B cell (primary cell): ENCODE measurements around the gene NT5DC3.

Experiments used
- CTCF ChIP-seq: fragments of 200-600 bp; IDR thresholded peaks from one replicate; pipeline ENCODE4 v1.8.0; 2022; ENCODE audit warnings: antibody characterized with exemption, mild to moderate bottlenecking
- EZH2 ChIP-seq: IDR thresholded peaks from 2 replicates; pipeline ENCODE4 v1.6.1; 2012; ENCODE audit warnings: borderline replicate concordance, low read depth, mild to moderate bottlenecking, moderate library complexity, low read length; ENCODE audit not compliant: insufficient read depth, poor library complexity, severe bottlenecking

GRCh38 chr12:103811791-103812190, 29.2 kb downstream of the NT5DC3 start:
- TF ChIP-seq CTCF (no peak), EZH2 (no peak)
